ENCODE data around the gene MAP4K1.

DNA sequence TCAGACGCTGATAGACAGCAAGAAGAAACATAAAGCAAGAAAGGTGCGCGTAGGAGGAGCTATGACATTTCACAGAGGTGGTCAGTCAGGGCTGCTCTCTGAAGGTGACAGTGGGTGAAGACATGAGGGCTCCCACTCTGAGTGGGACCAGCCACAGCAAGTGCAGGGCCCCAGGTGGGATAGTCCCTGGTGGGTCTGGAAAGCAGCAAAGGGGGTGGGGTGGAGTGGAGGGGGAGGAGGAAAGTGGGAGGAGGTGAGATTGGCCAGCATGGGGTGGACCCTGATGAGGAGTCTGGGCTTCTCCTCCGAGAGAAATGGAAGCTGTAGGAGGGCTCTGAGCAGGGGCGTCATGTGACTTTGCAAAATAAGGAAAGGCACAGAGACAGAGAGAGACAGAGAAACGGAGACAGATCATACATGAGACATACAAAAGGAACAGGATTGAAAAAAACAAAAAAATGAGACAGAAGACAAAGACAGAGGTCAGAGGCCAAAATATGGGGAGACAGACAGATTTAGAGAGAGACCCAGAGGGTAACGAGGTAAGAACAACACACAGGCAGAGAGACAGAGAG lies 2.7 kb downstream of the MAP4K1 start:
- TF ChIP-seq CTCF (IDR thresholded peaks at IDR 0.05) (no peak), SIN3A (IDR thresholded peaks at IDR 0.05; ENCODE audit: borderline replicate concordance, insufficient read depth, low read depth, low read length) (no peak)
